HG03139 (cell line): ENCODE results near the gene ZNF792.
"Not testable (repeated sequence)": the region's sequence is repeated elsewhere in the genome, so short reads cannot be mapped to it uniquely, and the experiment has no call there.

Source experiments
- ATAC-seq: cut with Tn5 transposase; IDR thresholded peaks from one replicate; pipeline ENCODE4 v1.9.1; 2021; ENCODE audit not compliant: unreplicated experiment

The ZNF792 gene

GRCh38 chr19:34963573-34964406 lies at the start of gene ZNF792:
Gene ZNF792, minus strand, starts transcription at chr19:34964229. Its CDS starts 567 bp downstream, at chr19:34963662.
- no peak for ATAC-seq

GRCh38 chr19:35013041-35013819 lies 49.2 kb upstream of the ZNF792 start:
- no peak for ATAC-seq

GRCh38 chr19:35011737-35012682 lies 48.0 kb upstream of the ZNF792 start:
- ATAC-seq: no peak

GRCh38 chr19:35011091-35011689 lies 47.2 kb upstream of the ZNF792 start:
- ATAC-seq: no peak

- ATAC-seq: no peak
Observed at GRCh38 chr19:35009424-35010415, 45.7 kb upstream of the ZNF792 start.

GRCh38 chr19:35008891-35009341 lies 44.9 kb upstream of the ZNF792 start:
- ATAC-seq: no peak

GRCh38 chr19:35007427-35007826 lies 43.4 kb upstream of the ZNF792 start:
- ATAC-seq: not testable (repeated sequence)

- no peak for ATAC-seq
Observed at GRCh38 chr19:35006999-35007365, 43.0 kb upstream of the ZNF792 start.

GRCh38 chr19:35006342-35006998 lies 42.4 kb upstream of the ZNF792 start:
- ATAC-seq: no peak

- not testable (repeated sequence) for ATAC-seq
Observed at GRCh38 chr19:35006007-35006341, 41.9 kb upstream of the ZNF792 start.

GRCh38 chr19:35005256-35005977 lies 41.4 kb upstream of the ZNF792 start:
- no peak for ATAC-seq

- ATAC-seq: no peak
Observed at GRCh38 chr19:35004517-35005255, 40.7 kb upstream of the ZNF792 start.

- no peak for ATAC-seq
Observed at GRCh38 chr19:35002037-35002535, 38.1 kb upstream of the ZNF792 start.

GRCh38 chr19:35000647-35001501 lies 36.8 kb upstream of the ZNF792 start:
- ATAC-seq: no peak

GRCh38 chr19:35000338-35000646 lies 36.3 kb upstream of the ZNF792 start:
- ATAC-seq: no peak

GRCh38 chr19:34999498-35000337 lies 35.7 kb upstream of the ZNF792 start, which contains the start of gene GRAMD1A:
Gene GRAMD1A, plus strand, starts transcription at chr19:35000323. Its CDS starts 156 bp downstream, at chr19:35000479.
- ATAC-seq: peak; percentile 49
